Smooth muscle cell (in vitro differentiated cells): ENCODE data around the gene SERINC3. TPM values are rescaled to one million over a fixed set of nuclear protein-coding genes. Genes with fewer than 3 reads are reported as not detected.

Source experiments
- DNase-seq: peaks from one replicate; lab custom pipeline; 2025; ENCODE audit not compliant: unreplicated experiment; lab: John Stamatoyannopoulos, UW
- H2AFZ ChIP-seq: fragments of 200-600 bp; sonication (generic); 2 replicates; pipeline ENCODE4 v1.6.0; 2016; ENCODE audit warnings: antibody characterized with exemption, low read depth, mild to moderate bottlenecking
- H3F3A ChIP-seq: fragments of 200-600 bp; sonication (generic); 2 replicates; pipeline ENCODE4 v1.6.0; 2017; ENCODE audit warnings: antibody characterized with exemption, low read depth
- H3K27ac ChIP-seq: fragments of 200-600 bp; sonication (generic); 2 replicates; pipeline ENCODE4 v1.5.1; 2016; ENCODE audit warnings: low read depth, mild to moderate bottlenecking
- H3K27me3 ChIP-seq: fragments of 200-600 bp; sonication (generic); 2 replicates; pipeline ENCODE4 v1.6.1; 2016; ENCODE audit warnings: low read depth, mild to moderate bottlenecking
- H3K36me3 ChIP-seq: fragments of 200-600 bp; sonication (generic); 2 replicates; pipeline ENCODE4 v1.5.1; 2016; ENCODE audit warnings: low read depth
- H3K4me1 ChIP-seq: fragments of 200-600 bp; sonication (generic); 2 replicates; pipeline ENCODE4 v1.5.1; 2016; ENCODE audit warnings: low read depth
- H3K4me2 ChIP-seq: fragments of 200-600 bp; sonication (generic); 2 replicates; pipeline ENCODE4 v1.6.0; 2016; ENCODE audit warnings: mild to moderate bottlenecking
- H3K4me3 ChIP-seq: fragments of 200-600 bp; sonication (generic); 2 replicates; pipeline ENCODE4 v1.5.1; 2016; ENCODE audit warnings: mild to moderate bottlenecking
- H3K79me2 ChIP-seq: fragments of 200-600 bp; sonication (generic); 2 replicates; pipeline ENCODE4 v1.6.0; 2016; ENCODE audit warnings: low read depth, mild to moderate bottlenecking
- H3K9ac ChIP-seq: fragments of 200-600 bp; sonication (generic); 2 replicates; pipeline ENCODE4 v1.6.0; 2016; ENCODE audit warnings: low read depth
- H3K9me3 ChIP-seq: fragments of 200-600 bp; sonication (generic); replicated peaks from 2 replicates; pipeline ENCODE4 v1.5.1; 2016; ENCODE audit warnings: low read depth
- H4K20me1 ChIP-seq: fragments of 200-600 bp; sonication (generic); 2 replicates; pipeline ENCODE4 v1.6.0; 2016; ENCODE audit warnings: low read depth
- CTCF ChIP-seq: fragments of 200-600 bp; sonication (generic); IDR thresholded peaks from 2 replicates; pipeline ENCODE4 v1.5.1; 2017; ENCODE audit warnings: borderline replicate concordance, mild to moderate bottlenecking, antibody characterized with exemption; ENCODE audit not compliant: insufficient read depth, poor library complexity, severe bottlenecking
- WGBS: methylation state at CpG from one replicate; pipeline ENCODE4 v1.1.7; 2016; ENCODE audit warnings: low lambda C conversion rate; 5-methylcytosine and 5-hydroxymethylcytosine counted together
- polyA plus RNA-seq: library from polyadenylated mRNA; unstranded; fragments of >200 nt; fragmentation: Nextera tagmentation; extraction: Ambion mirVana; gene quantifications from 2 replicates; pipeline ENCODE4 v1.2.1, GENCODE V29; 2016
- total RNA-seq: library from RNA; depleted of rRNA; stranded (reverse); fragments of >200 nt; gene quantifications from 2 replicates; pipeline ENCODE4 v1.2.3, GENCODE V29; 2014

SERINC3 gene
- total and polyA plus RNA-seq, 2 experiments from 2014 or later, result 84.9 to 99.5 TPM

GRCh38 chr20:44457016-44457415 lies 64.9 kb downstream of the SERINC3 start:
- Histone ChIP-seq H4K20me1 (no peaks in the 10 kb centered on the region), H3K4me3 (no peak overlapping the region), H3K79me2 (no peaks in the 10 kb centered on the region), H3K9ac (no peak overlapping the region), H3K27me3 (no peaks in the 10 kb centered on the region), H3K9me3 (no peaks in the 10 kb centered on the region), H3K36me3 (no peaks in the 10 kb centered on the region), H3K4me2 (no peak overlapping the region), H3K27ac (no peak overlapping the region), H3K4me1 (no peaks in the 10 kb centered on the region), H2AFZ (no peak overlapping the region), H3F3A (no peaks in the 10 kb centered on the region)
- 42% methylated on average over 6 of the region's 6 CpGs for WGBS
- DNase-seq, result no peak
- TF ChIP-seq CTCF, result no peak

GRCh38 chr20:44456611-44457010 lies 65.3 kb downstream of the SERINC3 start:
- Histone ChIP-seq H2AFZ (no peak overlapping the region), H3K9me3 (no peaks in the 10 kb centered on the region), H3K79me2 (no peaks in the 10 kb centered on the region), H3K4me2 (no peak overlapping the region), H3K27me3 (no peaks in the 10 kb centered on the region), H3K4me1 (no peaks in the 10 kb centered on the region), H3K4me3 (no peak overlapping the region), H4K20me1 (no peaks in the 10 kb centered on the region), H3F3A (no peaks in the 10 kb centered on the region), H3K9ac (no peak overlapping the region), H3K36me3 (no peaks in the 10 kb centered on the region), H3K27ac (no peak overlapping the region)
- no peak for TF ChIP-seq CTCF
- WGBS, result 91% methylated on average over 8 of the region's 8 CpGs
- no peak for DNase-seq

GRCh38 chr20:44455126-44455525 lies 66.7 kb downstream of the SERINC3 start:
- Histone ChIP-seq H3K4me3 (no peak overlapping the region), H3K79me2 (no peaks in the 10 kb centered on the region), H4K20me1 (no peaks in the 10 kb centered on the region), H3K4me1 (no peaks in the 10 kb centered on the region), H3K36me3 (no peaks in the 10 kb centered on the region), H3K27ac (no peak overlapping the region), H3K27me3 (no peaks in the 10 kb centered on the region), H2AFZ (no peak overlapping the region), H3K9me3 (no peaks in the 10 kb centered on the region), H3K9ac (no peak overlapping the region), H3K4me2 (no peak overlapping the region), H3F3A (no peaks in the 10 kb centered on the region)
- WGBS, result 93% methylated on average over 3 of the region's 3 CpGs
- TF ChIP-seq CTCF, result no peak
- no peak for DNase-seq

DNA sequence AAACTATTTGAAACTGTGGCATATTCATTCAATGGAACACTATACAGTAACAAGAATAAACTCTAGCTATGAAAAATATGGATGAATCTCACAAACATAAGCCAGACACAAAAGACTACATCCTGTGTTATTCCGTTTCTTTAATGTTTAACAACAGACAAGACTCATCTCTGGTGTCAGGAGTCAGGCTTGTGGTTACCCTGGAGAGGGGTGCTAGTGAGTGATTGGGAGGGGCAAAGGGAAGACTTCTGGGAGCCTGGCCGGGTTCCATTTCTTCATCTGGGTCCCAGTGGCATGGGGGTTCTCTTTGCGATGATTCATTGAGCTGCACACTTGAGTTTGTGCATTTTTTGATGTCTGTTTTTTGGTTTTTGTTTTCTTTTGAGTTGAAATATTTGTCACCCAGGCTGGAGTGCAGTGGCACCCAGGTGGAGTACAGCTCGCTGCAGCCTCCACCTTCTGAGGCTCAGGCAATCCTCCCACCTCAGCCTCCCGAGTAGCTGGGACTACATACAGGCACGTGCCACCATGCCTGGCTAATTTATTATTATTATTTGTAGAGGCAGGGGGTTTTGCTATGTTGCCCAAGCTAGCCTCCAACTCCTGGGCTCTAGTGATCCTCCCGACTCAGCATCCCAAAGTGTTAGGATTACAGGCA lies 67.4 kb downstream of the SERINC3 start:
- no peak overlapping the region for H2AFZ ChIP-seq
- H3K79me2 ChIP-seq, result no peaks in the 10 kb centered on the region
- no peak overlapping the region for H3K4me3 ChIP-seq
- no peak for DNase-seq
- TF ChIP-seq CTCF, result no peak
- no peaks in the 10 kb centered on the region for H3F3A ChIP-seq
- no peaks in the 10 kb centered on the region for H3K4me1 ChIP-seq
- no peaks in the 10 kb centered on the region for H3K27me3 ChIP-seq
- WGBS, result 96% methylated on average over 7 of the region's 7 CpGs
- no peak overlapping the region for H3K27ac ChIP-seq
- no peaks in the 10 kb centered on the region for H3K36me3 ChIP-seq
- no peaks in the 10 kb centered on the region for H4K20me1 ChIP-seq
- no peaks in the 10 kb centered on the region for H3K9me3 ChIP-seq
- no peak overlapping the region for H3K9ac ChIP-seq
- H3K4me2 ChIP-seq, result no peak overlapping the region
